ENCODE measurements around the gene RIPOR3.
"Not testable (repeated sequence)": the region's sequence is repeated elsewhere in the genome, so short reads cannot be mapped to it uniquely, and the experiment has no call there.

The RIPOR3 gene

GRCh38 chr20:50557549-50558134 is 133.7 kb downstream of the RIPOR3 start:
- no peak for DNase-seq (ENCODE audit: low read depth, low spot score)

- no peak for DNase-seq (ENCODE audit: low read depth, low spot score)
Measured at GRCh38 chr20:50555662-50556061, 135.7 kb downstream of the RIPOR3 start.

GRCh38 chr20:50554694-50555579 is 136.4 kb downstream of the RIPOR3 start:
- no peak for DNase-seq (ENCODE audit: low read depth, low spot score)

GRCh38 chr20:50552979-50553378 is 138.4 kb downstream of the RIPOR3 start:
- no peak for DNase-seq (ENCODE audit: low read depth, low spot score)

GRCh38 chr20:50551288-50551687 is 140.1 kb downstream of the RIPOR3 start:
- no peak for DNase-seq (ENCODE audit: low read depth, low spot score)

- no peak for DNase-seq (ENCODE audit: low read depth, low spot score)
Measured at GRCh38 chr20:50550531-50550930, 140.8 kb downstream of the RIPOR3 start.

- no peak for DNase-seq (ENCODE audit: low read depth, low spot score)
Measured at GRCh38 chr20:50548396-50548795, 142.9 kb downstream of the RIPOR3 start.

- no peak for DNase-seq (ENCODE audit: low read depth, low spot score)
Measured at GRCh38 chr20:50547964-50548363, 143.4 kb downstream of the RIPOR3 start.

- no peak for DNase-seq (ENCODE audit: low read depth, low spot score)
Measured at GRCh38 chr20:50546729-50547314, 144.5 kb downstream of the RIPOR3 start.

GRCh38 chr20:50545126-50545525 is 146.2 kb downstream of the RIPOR3 start:
- no peak for DNase-seq (ENCODE audit: low read depth, low spot score)

- no peak for DNase-seq (ENCODE audit: low read depth, low spot score)
Measured at GRCh38 chr20:50543326-50543725, 148.0 kb downstream of the RIPOR3 start.

GRCh38 chr20:50541606-50542041 is 149.7 kb downstream of the RIPOR3 start:
- DNase-seq (ENCODE audit: low read depth, low spot score), result no peak

GRCh38 chr20:50540620-50541605 is 150.4 kb downstream of the RIPOR3 start:
- no peak for DNase-seq (ENCODE audit: low read depth, low spot score)

- not testable (repeated sequence) for DNase-seq (ENCODE audit: low read depth, low spot score)
Measured at GRCh38 chr20:50539798-50540197, 151.5 kb downstream of the RIPOR3 start.

GRCh38 chr20:50538276-50538675 is 153.1 kb downstream of the RIPOR3 start:
- no peak for DNase-seq (ENCODE audit: low read depth, low spot score)

- no peak for DNase-seq (ENCODE audit: low read depth, low spot score)
Measured at GRCh38 chr20:50537546-50538201, 153.7 kb downstream of the RIPOR3 start.

GRCh38 chr20:50536333-50536732 is 155.0 kb downstream of the RIPOR3 start:
- DNase-seq (ENCODE audit: low read depth, low spot score), result no peak

Data from activated CD4-positive, CD25-positive, alpha-beta regulatory T cell treated with anti-CD3 and anti-CD28 coated beads, Interleukin-2, amount 50 U/mL, for 16 hours (primary cell).